GM12891 (cell line): ENCODE measurements around the gene ARAF.

Experiments
- DNase-seq: peaks from one replicate; pipeline ENCODE4 v3.0.0; 2011; ENCODE audit warnings: low spot score; ENCODE audit not compliant: insufficient read length
- FAIRE-seq: peaks from 2 replicates; lab custom pipeline; 2011; peaks lifted over from hg19 to GRCh38; lab: Jason Lieb, UNC
- PAX5 ChIP-seq: IDR thresholded peaks from 2 replicates; pipeline ENCODE4 v1.6.1; 2011; ENCODE audit warnings: low read length, moderate library complexity, mild to moderate bottlenecking; ENCODE audit not compliant: insufficient read depth, severe bottlenecking
- POLR2A ChIP-seq: IDR thresholded peaks from 2 replicates; pipeline ENCODE4 v1.6.1; 2011; ENCODE audit warnings: low read depth, low read length, control low read depth
- POLR2AphosphoS5 ChIP-seq: IDR thresholded peaks from 2 replicates; pipeline ENCODE4 v1.6.1; 2011; ENCODE audit warnings: low read depth, low read length, control low read depth
- POU2F2 ChIP-seq: IDR thresholded peaks from 2 replicates; pipeline ENCODE4 v1.6.1; 2011; ENCODE audit warnings: low read depth, mild to moderate bottlenecking, control low read depth, low read length, moderate library complexity
- SPI1 ChIP-seq: IDR thresholded peaks from 2 replicates; pipeline ENCODE4 v1.6.1; 2011; ENCODE audit warnings: low read depth, low read length, control low read depth
- TAF1 ChIP-seq: IDR thresholded peaks from 2 replicates; pipeline ENCODE4 v1.6.1; 2011; ENCODE audit warnings: low read depth, low read length, control low read depth

ARAF gene

GRCh38 chrX:47564438-47565085, 3.6 kb downstream of the ARAF start:
- peak; percentile 69 for FAIRE-seq
- no peak for DNase-seq
- TF ChIP-seq SPI1 = no peak
- no peak for TF ChIP-seq POLR2A

DNA sequence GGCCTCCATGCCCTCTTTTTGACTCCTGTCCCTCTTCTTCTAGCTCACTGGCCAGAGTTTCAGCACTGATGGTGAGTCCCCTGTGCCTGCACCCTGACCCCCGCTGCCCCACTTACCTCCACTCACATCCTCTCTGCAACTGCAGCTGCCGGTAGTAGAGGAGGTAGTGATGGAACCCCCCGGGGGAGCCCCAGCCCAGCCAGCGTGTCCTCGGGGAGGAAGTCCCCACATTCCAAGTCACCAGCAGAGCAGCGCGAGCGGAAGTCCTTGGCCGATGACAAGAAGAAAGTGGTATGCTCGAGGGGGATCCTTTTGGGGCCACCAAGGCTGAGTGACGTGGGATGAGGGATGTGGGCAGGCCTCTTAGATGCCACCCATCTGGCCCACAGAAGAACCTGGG, 5.8 kb downstream of the ARAF start:
- FAIRE-seq = no peak
- DNase-seq = no peak
- peak; percentile 26; the same call in 1 of the 2 replicates for TF ChIP-seq SPI1
- no peak for TF ChIP-seq POLR2A
- TF ChIP-seq TAF1 = no peak
- TF ChIP-seq POLR2AphosphoS5 = no peak
- TF ChIP-seq PAX5 = peak; percentile 22
- no peak for TF ChIP-seq POU2F2

DNA sequence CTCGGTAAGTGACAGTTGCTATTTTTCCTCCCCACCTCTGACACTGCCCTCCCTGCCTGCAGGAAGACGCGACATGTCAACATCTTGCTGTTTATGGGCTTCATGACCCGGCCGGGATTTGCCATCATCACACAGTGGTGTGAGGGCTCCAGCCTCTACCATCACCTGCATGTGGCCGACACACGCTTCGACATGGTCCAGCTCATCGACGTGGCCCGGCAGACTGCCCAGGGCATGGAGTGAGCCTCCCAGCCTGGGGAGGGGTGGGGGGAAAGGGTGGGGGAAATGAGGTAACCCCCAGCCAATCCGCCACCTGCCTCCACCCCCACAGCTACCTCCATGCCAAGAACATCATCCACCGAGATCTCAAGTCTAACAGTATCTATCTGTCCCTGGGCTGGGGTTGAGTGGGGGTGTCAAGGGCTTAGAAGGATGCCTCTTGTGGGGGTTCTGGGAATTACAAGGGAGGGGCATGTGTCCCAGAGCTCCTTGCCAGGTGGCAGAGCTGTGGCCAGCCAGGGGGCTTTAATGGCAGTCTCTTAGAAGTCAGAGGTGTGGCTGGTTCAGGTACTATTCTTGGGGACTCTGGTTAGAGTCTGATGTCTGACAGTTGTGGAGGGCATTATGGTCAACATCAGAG, 7.8 kb downstream of the ARAF start:
- no peak for TF ChIP-seq POLR2AphosphoS5
- no peak for TF ChIP-seq TAF1
- TF ChIP-seq POLR2A = no peak
- TF ChIP-seq POU2F2 = no peak
- DNase-seq (no peak), FAIRE-seq (peak; percentile 52)

DNA sequence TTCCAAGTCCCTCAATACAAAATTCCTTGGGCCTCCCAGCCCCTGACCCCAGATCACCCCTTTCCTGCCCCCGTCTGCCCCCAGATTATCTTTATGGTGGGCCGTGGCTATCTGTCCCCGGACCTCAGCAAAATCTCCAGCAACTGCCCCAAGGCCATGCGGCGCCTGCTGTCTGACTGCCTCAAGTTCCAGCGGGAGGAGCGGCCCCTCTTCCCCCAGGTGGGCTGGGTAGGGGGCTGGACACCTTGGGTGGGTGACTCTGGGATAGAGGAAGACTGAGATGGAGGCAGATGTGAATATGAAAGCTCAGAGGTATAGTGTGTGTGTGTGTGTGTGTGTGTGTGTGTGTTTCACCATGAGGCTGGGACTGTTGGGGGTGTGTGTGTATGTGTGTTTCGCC, 9.8 kb downstream of the ARAF start:
- DNase-seq (no peak), FAIRE-seq (no peak)
- TF ChIP-seq POU2F2 = no peak
- TF ChIP-seq POLR2AphosphoS5 = no peak
- TF ChIP-seq POLR2A = no peak
- TF ChIP-seq PAX5 = no peak
- TF ChIP-seq SPI1 = no peak
- TF ChIP-seq TAF1 = no peak

DNA sequence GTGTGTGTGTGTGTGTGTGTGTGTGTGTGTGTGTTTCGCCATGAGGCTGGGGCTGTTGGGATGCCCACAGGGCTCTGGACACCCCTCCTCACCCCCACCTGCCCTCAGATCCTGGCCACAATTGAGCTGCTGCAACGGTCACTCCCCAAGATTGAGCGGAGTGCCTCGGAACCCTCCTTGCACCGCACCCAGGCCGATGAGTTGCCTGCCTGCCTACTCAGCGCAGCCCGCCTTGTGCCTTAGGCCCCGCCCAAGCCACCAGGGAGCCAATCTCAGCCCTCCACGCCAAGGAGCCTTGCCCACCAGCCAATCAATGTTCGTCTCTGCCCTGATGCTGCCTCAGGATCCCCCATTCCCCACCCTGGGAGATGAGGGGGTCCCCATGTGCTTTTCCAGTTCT, 10.2 kb downstream of the ARAF start:
- DNase-seq (no peak), FAIRE-seq (no peak)
- TF ChIP-seq POLR2AphosphoS5 (0 out of 2 replicates have a peak, but pooled peaks have one; percentile 37), TAF1 (no peak)

GRCh38 chrX:47571896-47572295, 10.9 kb downstream of the ARAF start:
- FAIRE-seq (no peak), DNase-seq (no peak)
- TF ChIP-seq POLR2A (no peak), POU2F2 (no peak), PAX5 (no peak), TAF1 (no peak), POLR2AphosphoS5 (no peak), SPI1 (no peak)

- TF ChIP-seq POLR2A (no peak), PAX5 (no peak), POLR2AphosphoS5 (no peak)
- DNase-seq (no peak), FAIRE-seq (no peak)
Measured at GRCh38 chrX:47572773-47573340, 11.9 kb downstream of the ARAF start.

DNA sequence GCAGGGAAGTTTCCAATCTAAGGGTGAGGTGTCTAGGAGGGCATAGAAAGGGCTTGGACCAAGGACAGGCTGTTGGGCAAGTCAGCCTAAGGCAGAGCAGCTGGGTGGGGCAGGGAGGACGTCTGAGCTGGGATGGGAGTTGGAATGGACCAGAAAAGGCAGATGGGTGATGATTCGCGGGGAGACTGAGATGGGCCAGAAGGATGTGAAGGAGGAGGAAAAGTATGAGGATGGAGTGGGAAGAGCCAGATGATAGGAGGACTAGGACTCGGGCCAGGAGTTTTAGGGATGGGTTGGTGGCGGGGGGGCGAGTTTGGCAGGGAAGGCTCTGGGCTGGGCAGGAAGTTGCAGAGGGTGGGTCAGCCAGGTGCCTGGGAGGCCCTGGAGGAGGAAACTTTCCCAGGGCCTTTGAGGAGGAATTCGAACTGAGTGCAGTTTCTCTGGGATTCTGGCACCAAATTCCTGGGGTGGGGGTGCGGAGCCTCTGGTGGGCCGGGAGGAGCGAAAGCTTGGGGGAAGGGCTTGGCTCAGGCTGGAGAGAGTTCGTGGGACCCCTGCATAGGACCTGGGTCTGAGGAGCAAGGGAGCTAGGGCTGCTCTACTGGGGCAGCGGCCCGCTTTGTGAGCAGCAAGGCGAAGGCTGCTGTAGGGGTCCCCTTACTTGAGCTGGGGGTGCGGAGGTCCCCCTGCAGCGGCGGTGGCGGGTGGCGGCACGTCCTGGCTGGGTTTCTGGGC, 12.5 kb downstream of the ARAF start:
- no peak for TF ChIP-seq SPI1
- TF ChIP-seq POLR2A = no peak
- no peak for TF ChIP-seq TAF1
- TF ChIP-seq POU2F2 = no peak
- TF ChIP-seq POLR2AphosphoS5 = no peak
- no peak for TF ChIP-seq PAX5
- DNase-seq (no peak), FAIRE-seq (no peak)

- FAIRE-seq (no peak), DNase-seq (no peak)
- TF ChIP-seq SPI1 = no peak
- no peak for TF ChIP-seq PAX5
- no peak for TF ChIP-seq POLR2AphosphoS5
- TF ChIP-seq POLR2A = no peak
- TF ChIP-seq POU2F2 = no peak
- no peak for TF ChIP-seq TAF1
Measured at GRCh38 chrX:47574076-47574546, 13.1 kb downstream of the ARAF start.

DNA sequence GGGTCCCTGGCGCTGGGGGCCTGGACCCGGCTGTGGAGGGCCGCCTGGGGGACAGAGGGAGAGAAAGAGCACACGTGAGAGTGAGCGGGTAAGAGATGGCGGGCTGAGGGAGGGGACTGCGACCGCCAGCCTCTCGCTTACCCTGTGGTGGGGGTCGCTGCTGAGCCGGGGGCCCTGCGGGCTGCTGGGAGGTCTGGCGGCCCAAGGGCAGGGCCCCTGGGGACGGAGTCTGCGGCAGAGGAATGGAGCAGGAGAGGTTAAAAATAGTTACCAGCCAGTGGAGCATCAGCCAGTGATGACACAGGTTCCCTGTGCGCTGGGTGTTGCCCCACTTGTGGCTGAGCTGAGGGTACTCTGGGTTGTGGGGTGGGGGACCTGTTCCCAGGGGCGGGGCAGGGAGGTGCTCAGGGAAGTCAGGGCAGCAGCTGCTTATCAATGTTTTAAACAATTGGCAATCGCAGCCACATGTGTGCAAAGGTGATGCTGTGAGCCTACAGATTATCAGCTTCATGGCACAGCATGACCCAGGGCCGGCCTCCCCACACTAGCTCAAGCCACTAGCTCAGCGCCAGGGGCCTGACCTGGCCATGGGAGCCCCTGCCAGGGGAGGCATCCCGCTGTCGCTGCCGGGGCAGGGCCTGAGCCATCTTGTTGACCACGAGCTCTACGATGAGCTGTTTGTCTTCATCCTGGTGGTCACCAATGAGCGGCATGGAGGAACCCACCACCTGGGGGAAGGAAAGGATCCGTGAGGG, 13.7 kb downstream of the ARAF start:
- DNase-seq (no peak), FAIRE-seq (peak; percentile 62)
- TF ChIP-seq POU2F2 (no peak), POLR2A (no peak), PAX5 (no peak), SPI1 (no peak), POLR2AphosphoS5 (no peak), TAF1 (no peak)
